Stimulated activated CD8-positive, alpha-beta memory T cell treated with anti-CD3 and anti-CD28 coated beads, Interleukin-12 subunit alpha, Interleukin-12 subunit beta, amount 100 ng/mL, for 1 hour (primary cell): Measurements from ENCODE around the gene SMG7.

ENCODE experiments used
- DNase-seq: peaks from one replicate; pipeline ENCODE4 v3.0.0-alpha.2; 2020; ENCODE audit warnings: low read depth

SMG7 gene

DNA sequence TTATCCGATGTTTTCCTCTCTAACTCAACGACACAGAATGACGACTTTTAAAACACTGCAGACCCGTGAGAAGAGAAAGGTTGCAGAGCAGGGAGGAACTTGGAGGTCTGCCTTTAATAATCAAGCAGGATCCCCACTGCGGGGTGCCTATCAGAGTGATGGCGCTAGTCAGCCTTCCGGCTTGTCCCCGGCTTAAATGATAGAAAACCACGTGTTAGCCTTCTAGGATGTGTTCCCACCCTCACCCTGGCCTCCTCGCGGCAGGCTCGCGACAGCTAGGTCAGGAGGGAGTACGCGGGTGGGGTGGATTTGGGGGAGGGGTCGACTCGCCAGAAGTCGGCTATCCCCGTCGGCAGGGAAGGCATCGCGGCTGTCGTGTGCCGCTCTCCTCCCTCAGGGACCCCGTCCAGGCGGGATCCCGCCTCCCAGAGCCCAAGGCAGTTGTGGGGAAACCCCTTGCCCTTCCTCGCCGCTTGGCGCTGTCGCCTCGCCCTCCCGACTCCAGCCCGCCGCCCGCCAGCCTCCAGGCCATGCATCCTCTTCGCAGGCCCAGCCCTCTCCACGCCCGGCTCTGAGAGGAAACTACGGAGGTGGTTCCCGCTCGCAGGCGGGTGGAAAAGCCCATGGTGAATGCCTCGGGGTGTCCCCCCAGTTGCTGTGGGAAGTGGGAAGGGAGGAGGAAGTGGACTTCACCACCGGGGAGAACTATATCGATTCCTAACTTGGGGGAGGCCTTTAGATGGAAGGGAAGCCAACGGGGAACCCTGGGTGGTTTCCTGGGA is 1.1 kb upstream of the SMG7 start:
- DNase-seq, result peak; percentile 37

DNA sequence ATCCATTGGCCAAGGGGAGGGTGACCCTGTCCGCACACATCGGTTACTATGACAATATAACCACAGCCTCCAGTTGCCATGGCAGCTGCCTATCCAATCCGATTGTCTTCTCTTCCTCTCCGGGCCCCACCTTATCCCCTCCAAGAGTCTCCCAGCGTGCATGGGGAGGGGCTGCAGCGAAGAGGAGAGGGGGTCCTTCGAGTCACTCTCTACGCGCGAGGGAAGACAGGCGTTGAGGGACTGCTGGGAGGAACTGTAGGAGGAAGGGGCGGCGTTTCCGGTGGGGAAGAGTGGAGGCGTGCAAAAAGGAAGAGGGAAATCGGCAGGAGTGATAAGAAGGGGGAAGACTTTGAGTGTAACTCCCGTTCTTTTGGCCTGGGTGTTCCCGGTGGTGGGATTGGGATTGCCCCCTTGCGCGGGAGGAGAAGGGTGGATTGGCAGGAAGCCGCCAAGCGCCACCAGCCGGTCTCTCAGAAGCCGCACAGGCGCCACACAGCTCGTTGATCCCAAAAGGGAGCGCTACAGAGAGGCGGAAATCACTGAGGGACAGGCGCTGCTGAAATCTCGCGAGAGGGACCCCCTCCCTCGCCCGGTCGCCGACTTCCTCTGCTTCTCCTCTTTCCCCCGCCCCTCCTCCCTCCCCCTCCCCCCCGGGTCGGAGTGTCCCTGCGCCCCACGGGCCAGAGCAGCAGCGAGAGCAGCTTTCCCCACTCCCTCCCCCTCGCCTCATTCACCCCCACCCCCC is 384 bp upstream of the SMG7 start:
- peak; percentile 95 for DNase-seq

DNA sequence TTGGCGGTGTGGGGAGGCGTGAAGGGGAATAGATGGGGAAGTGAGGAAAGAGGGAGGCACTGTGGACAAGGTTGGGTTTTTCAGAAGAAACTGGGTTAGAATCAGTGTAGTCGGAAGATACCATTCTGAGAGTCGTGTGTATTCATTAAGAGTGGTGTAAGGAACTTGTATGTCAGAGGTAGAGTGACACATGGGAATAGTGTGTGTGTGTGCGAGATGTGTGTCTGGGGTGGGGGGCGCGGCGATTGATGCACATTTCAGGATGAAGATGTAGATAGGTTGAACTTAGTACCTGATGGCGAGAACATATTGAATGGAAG is 878 bp downstream of the SMG7 start:
- DNase-seq, result no peak

DNA sequence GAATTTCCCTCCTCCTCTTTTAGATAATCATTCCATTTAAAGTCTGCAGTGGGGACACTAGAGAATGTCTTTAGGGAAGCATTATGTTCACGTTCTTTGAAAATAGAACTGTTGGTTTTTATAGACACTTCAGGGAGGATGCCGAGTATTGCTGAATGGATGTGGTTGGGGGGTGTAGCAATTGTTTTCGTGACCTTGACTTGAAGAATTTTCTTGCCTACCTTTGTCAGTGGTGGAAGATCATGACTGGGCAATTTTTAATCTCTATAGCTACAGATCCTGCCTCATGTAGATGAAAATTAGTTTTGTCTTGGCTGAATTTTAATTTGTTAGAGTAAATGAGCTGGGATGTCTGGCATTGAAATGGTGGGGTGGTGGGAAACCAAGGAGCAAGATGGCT is 3.8 kb downstream of the SMG7 start:
- DNase-seq, result no peak

DNA sequence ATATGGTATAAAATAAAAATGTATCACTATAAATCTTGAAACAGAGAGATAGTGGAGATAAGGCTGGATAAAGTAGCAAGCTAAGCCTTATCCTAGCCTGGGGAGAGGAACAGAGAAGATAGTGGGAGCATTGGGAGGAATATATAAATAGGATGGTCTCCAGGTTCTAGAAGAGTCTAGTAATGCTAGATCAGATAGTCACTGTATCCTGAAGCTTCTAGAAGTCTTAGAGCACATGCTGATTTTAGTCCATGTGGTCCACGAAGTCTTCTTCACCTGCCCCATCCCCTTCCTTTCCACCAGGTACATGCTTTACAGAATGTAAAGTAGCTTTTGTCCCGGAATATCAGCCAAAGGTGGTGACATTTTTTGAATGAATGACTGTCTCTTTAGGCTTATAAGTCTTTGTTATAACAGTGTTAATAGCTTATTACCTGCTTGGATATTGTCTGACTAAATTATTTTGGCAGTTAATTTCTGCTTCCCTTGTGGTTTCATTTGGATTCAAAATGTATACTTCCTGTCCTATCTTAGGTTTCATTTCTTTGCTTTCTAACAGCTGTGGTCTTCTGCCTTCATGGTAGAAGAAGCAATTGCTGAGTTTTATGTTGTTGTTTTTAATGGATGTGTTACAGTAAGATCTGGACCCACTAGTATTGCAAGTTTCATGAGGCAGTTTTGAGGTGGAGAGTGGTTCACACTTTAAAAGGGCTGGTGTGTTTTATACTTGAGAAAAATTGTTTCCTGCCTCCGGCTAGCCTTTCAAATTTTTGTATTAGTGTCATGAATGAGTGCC is 5.9 kb downstream of the SMG7 start:
- DNase-seq, result no peak

DNA sequence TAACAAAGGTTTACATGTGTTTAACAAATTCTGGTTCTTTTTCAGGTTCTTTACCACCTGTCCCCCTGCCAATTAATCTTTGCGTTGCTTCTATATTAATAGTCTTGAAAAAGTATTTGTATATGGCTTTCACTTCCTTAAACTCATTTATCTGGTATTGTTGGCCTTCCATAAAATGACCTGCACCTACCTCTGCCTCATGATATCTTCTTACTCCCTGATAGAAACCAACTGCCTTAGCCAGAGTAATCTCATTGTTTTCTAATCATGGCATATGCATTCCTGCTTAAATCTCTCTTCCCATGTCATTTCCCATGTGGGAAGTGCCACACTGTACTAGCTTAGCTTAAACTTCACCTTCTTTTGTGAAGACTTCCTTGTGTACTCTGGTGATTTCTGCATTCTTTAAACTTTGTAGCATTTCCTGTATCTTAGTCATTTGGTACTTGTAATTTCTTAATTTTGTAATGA is 8.7 kb downstream of the SMG7 start:
- no peak for DNase-seq

DNA sequence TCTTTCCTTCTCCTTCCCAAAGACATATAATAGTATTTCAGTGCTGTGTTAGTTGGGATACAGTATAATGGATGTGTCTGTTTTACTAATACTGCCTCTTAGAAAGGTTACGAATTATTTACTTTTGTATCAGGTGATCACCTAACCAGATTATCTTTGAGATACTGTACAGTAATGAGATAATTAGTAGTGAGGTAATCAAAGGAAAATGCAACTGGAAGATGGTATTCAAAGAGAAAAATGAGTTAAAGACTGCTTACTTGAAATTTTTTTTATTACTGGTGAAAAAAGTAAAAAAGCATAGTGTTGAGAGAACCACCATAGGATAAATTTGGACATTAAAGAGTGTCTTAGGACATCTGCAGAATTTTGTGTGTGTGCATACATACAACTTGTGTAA is 10.9 kb downstream of the SMG7 start:
- DNase-seq, result no peak

DNA sequence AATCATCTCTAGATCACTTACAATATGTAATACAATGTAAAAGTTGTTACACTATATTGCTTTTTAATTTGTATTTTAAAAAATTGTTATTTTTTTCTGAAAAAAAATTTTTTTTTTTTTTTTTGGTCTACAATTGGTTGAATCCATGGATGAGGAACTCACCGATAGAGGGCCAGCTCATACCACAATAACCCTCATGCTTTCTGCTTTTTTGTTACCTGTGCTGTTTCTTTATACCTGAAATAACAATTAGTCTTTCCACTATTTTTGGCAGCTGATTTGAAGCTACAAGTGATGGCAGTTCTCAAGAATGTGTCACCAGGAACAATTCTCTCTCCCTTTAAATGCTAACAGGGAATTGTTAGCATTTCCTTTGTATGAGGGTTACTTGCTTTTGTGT is 12.0 kb downstream of the SMG7 start:
- no peak for DNase-seq

DNA sequence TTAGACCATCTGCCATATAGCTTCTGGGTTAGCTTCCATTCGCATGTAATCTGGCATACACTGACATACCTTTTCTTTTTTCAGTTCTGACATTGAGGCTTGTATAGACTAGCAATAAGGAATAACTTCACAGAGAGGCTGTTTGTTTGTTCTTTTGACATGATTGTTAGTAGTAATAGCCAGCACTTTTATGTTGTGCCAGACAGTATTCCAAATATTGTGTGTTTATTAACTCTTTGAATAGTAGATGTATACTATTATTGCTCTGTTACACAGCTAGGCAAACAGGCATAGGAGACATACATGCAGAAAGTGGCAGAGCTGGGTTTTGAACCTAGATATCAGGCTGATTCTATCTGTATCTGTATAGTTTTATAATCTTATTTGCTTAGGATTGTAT is 12.6 kb downstream of the SMG7 start:
- DNase-seq, result no peak

DNA sequence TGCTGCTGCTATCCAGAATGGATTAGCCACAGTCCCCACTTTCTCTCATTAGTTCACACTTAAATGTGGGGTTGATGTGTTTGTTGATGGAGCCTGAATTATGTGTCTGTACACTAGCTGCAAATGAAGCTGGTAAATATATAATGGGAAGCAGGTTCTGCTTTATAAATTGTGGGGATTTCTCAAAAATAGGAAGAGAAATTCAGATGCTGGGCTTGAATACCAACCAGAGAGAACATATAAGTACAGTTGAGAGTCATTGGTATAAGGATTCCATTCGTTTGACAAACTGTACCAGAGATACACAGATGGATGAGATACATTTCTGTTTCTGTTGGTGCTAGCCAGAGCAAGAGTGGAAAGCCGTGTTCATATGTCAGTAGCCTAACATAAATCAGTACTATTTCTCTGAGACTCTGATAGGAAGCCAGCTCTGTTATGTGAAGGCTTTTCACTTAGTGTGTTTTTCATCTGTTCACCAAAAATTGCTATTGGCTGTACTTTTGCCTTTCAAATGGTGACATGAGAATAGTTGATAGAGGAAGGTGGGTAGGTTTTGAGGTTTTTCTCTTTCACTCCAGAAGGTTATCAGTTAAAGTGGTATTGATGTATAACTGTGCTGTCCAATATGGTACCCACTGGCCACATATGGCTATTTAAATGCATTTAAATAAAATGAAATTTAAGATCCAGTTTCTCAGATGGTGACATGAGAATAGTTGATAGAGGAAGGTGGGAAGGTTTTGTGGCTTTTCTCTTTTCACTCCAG is 15.6 kb downstream of the SMG7 start:
- DNase-seq, result no peak

DNA sequence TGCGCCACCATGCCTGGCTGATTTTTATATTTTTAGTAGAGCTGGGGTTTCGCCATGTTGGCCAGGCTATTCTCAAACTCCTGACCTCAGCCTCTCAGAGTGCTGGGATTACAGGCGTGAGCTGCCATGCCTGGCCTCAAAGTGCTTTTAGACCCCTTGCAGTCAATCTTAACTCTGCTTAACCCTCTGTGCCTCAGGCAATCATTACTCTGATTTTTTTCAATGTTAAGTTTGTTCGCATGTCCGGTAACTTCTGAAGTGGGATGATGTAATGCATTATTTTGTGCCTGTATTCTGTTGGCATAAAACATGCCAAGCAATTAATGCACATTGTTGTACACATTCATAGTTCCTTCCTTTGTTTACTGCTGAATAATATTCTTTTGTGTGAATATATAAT is 18.6 kb downstream of the SMG7 start:
- no peak for DNase-seq

DNA sequence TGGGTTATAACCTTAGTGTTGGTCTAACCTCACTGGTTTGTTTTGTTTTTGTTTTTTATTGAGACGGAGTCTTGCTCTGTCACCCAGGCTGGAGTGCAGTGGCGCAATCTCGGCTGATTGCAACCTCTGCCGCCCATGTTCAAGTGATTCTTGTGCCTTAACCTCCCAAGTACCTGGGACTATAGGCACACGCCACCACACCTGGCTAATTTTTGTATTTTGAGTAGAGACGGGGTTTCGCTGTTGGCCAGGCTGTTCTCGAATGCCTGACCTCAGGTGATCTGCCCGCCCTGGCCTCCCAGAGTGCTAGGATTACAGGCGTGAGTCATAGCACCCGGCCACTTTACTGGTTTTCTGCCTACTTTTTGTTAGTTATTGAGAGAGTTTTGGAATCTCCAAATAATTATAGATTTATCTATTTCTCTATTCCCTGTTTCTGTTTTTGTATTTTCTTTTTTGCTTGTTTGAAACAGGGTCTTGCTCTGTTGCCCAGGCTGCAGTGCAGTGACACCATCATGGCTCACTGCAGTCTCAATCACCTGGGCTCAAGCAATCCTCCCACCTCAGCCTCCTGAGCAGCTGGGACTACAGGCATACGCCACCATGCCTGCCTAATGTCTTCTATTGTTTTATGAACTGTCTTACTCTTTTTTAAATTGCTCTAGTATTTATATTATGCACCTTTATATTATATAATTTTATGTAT is 21.4 kb downstream of the SMG7 start:
- no peak for DNase-seq

DNA sequence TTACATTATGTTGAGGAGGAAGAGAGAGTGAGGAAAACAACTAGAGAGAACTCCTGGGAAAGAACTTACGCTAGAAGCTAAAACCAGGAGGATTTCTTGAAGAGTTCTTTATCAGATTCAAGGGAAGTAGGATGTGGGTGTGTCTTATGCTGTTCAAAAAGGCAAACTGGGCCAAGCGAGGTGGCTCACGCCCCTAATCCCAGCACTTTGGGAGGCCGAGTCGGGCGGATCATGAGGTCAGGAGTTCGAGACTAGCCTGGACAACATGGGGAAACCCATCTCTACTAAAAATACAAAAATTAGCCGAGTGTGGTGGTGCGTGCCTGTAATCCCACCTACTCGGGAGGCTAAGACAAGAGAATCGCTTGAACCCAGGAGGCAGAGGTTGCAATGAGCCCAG is 23.1 kb downstream of the SMG7 start:
- no peak for DNase-seq

DNA sequence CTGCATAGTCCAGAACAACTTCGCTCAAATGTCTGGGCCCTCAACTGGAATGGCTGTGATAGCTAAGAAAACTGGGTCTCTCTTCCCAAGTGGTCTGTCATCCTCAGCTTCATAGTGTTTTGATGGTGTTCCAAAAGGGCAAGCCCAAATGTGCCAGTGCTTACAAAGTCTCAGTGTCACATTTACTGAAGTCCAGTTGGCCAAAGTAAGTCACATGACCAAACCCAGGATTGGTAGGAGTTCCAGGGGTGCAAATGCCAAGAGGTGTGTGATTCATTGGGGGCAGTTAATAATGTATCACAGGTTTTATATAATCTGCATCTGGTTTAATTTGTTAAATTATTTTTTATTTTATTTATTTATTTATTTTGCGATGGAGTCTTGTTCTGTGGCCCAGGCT is 24.9 kb downstream of the SMG7 start:
- DNase-seq, result no peak

DNA sequence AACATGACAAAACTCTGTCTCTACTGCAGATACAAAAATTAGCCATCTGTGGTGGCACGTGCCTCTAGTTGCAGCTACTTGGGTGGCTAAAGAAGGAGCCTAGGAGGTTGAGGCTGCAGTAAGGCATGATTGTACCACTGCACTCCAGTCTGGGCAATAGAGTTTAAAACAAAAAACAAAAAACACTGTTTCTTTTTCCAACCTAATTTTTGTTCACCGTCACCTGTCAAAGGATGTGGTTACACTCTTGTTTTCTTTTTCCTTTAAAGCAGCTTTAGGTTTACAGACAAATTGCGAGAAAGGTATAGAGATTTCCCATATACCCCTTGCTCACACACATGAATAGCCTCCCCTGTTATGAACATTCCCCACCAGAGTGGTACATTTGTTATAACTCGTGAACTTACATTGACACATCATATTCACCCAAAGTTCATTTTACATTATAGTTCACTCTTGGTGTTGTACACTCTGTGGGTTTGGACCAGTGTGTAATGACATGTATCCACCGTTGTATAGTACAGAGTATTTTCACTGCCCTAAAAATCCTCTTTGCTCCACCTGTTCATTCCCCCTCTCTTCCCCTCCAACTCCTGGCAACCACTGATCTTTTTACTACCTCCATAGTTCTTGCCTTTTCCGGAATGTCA is 26.2 kb downstream of the SMG7 start:
- DNase-seq, result no peak

DNA sequence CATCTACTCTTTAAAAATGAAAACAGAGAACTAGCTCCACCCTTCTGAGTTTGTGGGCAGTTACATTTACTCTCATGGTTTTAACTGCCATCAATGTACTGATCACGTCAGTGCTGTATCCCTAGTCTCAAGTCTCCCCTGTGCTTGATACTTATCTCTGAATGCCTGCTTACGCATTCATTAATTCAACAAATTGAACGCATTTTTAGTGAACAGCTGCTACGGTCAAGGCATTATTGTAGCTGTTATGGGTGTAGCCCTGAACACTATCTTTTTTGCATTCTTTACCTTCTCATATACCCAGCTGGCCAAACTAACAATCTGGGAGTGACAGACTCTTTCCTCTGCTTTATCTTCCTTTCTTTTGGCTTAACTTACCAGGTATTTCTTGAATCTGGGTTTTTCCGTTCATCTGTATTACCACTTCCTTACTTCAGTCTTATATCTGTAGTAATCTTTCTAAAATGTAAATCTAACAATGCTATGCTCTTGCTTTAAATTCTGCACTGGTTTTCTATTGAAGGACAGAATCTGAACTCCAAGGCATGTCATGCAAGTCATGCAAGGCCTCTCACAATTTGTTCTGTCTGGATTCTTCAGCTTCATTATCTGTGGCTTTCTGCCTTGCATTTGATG is 33.3 kb downstream of the SMG7 start:
- no peak for DNase-seq

DNA sequence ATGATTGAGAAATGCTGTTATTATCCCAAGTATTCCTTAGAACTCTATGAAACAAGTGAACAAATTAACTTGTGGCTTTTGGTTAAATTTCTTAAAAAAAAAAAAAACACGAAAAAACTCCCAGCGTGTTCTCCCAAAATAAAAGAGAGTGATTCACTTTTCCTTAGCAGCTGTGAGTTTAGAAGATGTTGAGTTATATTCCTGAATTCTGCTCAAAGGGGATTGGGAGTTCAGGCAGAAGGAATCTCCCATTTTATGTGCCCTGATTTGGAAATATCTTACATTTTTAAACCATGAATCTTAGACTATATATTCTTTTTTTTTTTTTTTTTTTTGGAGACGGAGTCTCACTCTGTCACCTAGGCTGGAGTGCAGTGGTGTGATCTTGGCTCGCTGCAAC is 34.3 kb downstream of the SMG7 start:
- no peak for DNase-seq

DNA sequence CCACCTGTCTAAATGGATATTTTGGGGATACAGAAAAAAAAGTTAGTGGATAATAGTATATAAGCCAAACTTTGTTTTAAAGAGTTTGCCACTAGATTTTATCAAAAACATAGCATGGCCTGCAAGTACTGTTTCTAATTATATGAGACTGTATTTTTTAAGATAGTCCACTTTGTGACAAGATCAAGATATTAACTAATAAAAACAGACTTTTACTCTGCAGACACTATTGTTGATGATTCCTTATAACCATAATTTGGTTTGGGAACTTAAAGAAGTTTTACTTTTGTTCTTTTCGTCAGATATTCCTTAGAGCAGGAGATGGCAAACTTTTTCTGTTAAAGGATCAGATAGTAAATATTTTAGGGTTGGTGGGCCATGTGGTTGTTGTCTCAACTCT is 36.4 kb downstream of the SMG7 start:
- no peak for DNase-seq

DNA sequence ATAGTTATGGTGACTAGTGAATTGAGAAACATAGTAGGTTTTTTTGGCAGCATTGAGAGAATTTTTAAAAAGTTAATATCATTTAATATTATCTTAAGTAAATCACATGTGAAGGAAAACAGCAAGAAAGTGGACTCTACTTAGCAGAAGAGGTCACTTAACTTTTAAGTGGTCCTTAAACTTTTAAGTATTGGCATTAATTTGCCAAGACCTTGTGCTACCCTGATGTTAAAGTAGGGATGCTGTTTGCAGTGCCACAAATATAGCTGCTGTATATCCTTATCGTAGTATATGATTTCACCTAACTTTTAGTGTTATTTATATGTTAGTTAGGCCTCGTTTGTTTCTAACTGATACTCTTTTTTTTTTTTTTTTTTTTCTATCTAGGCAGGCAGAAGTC is 40.2 kb downstream of the SMG7 start:
- no peak for DNase-seq

DNA sequence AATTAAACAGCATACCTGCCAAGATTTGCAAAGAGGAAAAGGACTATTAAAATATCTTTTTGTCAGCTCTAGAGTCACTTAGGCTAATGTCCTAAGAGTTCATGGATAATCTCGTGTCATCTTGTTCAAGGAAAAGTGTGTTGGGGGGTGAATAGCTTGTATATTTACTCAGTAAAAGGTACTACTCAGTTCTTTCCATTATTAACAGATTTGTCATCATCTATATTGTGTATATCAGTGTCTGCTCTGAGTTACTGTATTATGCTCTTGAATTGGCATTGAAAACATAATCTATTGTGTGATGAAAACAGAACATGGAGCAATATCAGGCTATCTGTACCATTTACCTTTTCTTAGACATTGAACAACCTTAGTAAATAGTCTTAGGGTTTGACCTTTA is 41.9 kb downstream of the SMG7 start:
- no peak for DNase-seq
